GM19324 (cell line): ENCODE results near the gene FAF2.

Source experiments
- ATAC-seq: cut with Tn5 transposase; IDR thresholded peaks from one replicate; pipeline ENCODE4 v1.9.1; 2021; ENCODE audit warnings: mild to moderate bottlenecking, moderate library complexity; ENCODE audit not compliant: unreplicated experiment, low FRiP score

The FAF2 gene

GRCh38 chr5:176500511-176500910, 52.3 kb downstream of the FAF2 start:
- ATAC-seq = no peak

- no peak for ATAC-seq
Measured at GRCh38 chr5:176501333-176501732, 53.1 kb downstream of the FAF2 start.

GRCh38 chr5:176503496-176503895, 55.3 kb downstream of the FAF2 start:
- no peak for ATAC-seq

- no peak for ATAC-seq
Measured at GRCh38 chr5:176507911-176508310, 59.7 kb downstream of the FAF2 start.

- ATAC-seq = no peak
Measured at GRCh38 chr5:176508603-176509002, 60.4 kb downstream of the FAF2 start.

- ATAC-seq = no peak
Measured at GRCh38 chr5:176513788-176514187, 65.6 kb downstream of the FAF2 start.

- no peak for ATAC-seq
Measured at GRCh38 chr5:176514244-176514950, 66.2 kb downstream of the FAF2 start.

- ATAC-seq = no peak
Measured at GRCh38 chr5:176515396-176515795, 67.2 kb downstream of the FAF2 start.

GRCh38 chr5:176517053-176517661, 69.0 kb downstream of the FAF2 start:
- no peak for ATAC-seq

- no peak for ATAC-seq
Measured at GRCh38 chr5:176519810-176520720, 71.9 kb downstream of the FAF2 start.

GRCh38 chr5:176521286-176521685, 73.1 kb downstream of the FAF2 start:
- ATAC-seq = no peak

GRCh38 chr5:176521699-176522263, 73.6 kb downstream of the FAF2 start:
- ATAC-seq = no peak

- ATAC-seq = no peak
Measured at GRCh38 chr5:176524138-176524537, 76.0 kb downstream of the FAF2 start.

- no peak for ATAC-seq
Measured at GRCh38 chr5:176524987-176525386, 76.8 kb downstream of the FAF2 start.

GRCh38 chr5:176525677-176526076, 77.5 kb downstream of the FAF2 start:
- no peak for ATAC-seq

GRCh38 chr5:176526462-176526861, 78.3 kb downstream of the FAF2 start:
- ATAC-seq = no peak

GRCh38 chr5:176527246-176528222, 79.3 kb downstream of the FAF2 start:
- no peak for ATAC-seq

- ATAC-seq = no peak
Measured at GRCh38 chr5:176528301-176528700, 80.1 kb downstream of the FAF2 start.

- ATAC-seq = no peak
Measured at GRCh38 chr5:176528761-176529115, 80.6 kb downstream of the FAF2 start.
